ENCODE measurements around the gene CRYBG1. TPM values are rescaled to one million over a fixed set of nuclear protein-coding genes. Genes with fewer than 3 reads are reported as not detected.

Gene CRYBG1
- total RNA-seq, 1 experiment from 2014 or later = 10.1 TPM

GRCh38 chr6:106527979-106528378 lies 167.5 kb downstream of the CRYBG1 start (continued):
- TF ChIP-seq, protein P1, sequence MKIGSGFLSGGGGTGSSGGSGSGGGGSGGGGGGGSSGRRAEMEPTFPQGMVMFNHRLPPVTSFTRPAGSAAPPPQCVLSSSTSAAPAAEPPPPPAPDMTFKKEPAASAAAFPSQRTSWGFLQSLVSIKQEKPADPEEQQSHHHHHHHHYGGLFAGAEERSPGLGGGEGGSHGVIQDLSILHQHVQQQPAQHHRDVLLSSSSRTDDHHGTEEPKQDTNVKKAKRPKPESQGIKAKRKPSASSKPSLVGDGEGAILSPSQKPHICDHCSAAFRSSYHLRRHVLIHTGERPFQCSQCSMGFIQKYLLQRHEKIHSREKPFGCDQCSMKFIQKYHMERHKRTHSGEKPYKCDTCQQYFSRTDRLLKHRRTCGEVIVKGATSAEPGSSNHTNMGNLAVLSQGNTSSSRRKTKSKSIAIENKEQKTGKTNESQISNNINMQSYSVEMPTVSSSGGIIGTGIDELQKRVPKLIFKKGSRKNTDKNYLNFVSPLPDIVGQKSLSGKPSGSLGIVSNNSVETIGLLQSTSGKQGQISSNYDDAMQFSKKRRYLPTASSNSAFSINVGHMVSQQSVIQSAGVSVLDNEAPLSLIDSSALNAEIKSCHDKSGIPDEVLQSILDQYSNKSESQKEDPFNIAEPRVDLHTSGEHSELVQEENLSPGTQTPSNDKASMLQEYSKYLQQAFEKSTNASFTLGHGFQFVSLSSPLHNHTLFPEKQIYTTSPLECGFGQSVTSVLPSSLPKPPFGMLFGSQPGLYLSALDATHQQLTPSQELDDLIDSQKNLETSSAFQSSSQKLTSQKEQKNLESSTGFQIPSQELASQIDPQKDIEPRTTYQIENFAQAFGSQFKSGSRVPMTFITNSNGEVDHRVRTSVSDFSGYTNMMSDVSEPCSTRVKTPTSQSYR (CRISPR knock-in tag; IDR thresholded peaks at IDR 0.05) = no peak
- TF ChIP-seq AFF4 (CRISPR knock-in tag; IDR thresholded peaks at IDR 0.05; ENCODE audit: borderline replicate concordance) = no peak
- no peak for TF ChIP-seq ZNF219 (CRISPR knock-in tag; IDR thresholded peaks at IDR 0.05; ENCODE audit: borderline replicate concordance)
- TF ChIP-seq, protein P2, sequence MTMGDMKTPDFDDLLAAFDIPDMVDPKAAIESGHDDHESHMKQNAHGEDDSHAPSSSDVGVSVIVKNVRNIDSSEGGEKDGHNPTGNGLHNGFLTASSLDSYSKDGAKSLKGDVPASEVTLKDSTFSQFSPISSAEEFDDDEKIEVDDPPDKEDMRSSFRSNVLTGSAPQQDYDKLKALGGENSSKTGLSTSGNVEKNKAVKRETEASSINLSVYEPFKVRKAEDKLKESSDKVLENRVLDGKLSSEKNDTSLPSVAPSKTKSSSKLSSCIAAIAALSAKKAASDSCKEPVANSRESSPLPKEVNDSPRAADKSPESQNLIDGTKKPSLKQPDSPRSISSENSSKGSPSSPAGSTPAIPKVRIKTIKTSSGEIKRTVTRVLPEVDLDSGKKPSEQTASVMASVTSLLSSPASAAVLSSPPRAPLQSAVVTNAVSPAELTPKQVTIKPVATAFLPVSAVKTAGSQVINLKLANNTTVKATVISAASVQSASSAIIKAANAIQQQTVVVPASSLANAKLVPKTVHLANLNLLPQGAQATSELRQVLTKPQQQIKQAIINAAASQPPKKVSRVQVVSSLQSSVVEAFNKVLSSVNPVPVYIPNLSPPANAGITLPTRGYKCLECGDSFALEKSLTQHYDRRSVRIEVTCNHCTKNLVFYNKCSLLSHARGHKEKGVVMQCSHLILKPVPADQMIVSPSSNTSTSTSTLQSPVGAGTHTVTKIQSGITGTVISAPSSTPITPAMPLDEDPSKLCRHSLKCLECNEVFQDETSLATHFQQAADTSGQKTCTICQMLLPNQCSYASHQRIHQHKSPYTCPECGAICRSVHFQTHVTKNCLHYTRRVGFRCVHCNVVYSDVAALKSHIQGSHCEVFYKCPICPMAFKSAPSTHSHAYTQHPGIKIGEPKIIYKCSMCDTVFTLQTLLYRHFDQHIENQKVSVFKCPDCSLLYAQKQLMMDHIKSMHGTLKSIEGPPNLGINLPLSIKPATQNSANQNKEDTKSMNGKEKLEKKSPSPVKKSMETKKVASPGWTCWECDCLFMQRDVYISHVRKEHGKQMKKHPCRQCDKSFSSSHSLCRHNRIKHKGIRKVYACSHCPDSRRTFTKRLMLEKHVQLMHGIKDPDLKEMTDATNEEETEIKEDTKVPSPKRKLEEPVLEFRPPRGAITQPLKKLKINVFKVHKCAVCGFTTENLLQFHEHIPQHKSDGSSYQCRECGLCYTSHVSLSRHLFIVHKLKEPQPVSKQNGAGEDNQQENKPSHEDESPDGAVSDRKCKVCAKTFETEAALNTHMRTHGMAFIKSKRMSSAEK (CRISPR knock-in tag; IDR thresholded peaks at IDR 0.05; ENCODE audit: borderline replicate concordance) = no peak
- no peak for TF ChIP-seq CREM (CRISPR knock-in tag; IDR thresholded peaks at IDR 0.05)
- TF ChIP-seq ELF4 (CRISPR knock-in tag; IDR thresholded peaks at IDR 0.05; ENCODE audit: low read depth) = no peak
- TF ChIP-seq, protein P3, sequence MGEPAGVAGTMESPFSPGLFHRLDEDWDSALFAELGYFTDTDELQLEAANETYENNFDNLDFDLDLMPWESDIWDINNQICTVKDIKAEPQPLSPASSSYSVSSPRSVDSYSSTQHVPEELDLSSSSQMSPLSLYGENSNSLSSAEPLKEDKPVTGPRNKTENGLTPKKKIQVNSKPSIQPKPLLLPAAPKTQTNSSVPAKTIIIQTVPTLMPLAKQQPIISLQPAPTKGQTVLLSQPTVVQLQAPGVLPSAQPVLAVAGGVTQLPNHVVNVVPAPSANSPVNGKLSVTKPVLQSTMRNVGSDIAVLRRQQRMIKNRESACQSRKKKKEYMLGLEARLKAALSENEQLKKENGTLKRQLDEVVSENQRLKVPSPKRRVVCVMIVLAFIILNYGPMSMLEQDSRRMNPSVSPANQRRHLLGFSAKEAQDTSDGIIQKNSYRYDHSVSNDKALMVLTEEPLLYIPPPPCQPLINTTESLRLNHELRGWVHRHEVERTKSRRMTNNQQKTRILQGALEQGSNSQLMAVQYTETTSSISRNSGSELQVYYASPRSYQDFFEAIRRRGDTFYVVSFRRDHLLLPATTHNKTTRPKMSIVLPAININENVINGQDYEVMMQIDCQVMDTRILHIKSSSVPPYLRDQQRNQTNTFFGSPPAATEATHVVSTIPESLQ (CRISPR knock-in tag; IDR thresholded peaks at IDR 0.05) = no peak
- no peak for TF ChIP-seq GTF2I (CRISPR knock-in tag; conservative IDR thresholded peaks at IDR 0.05)
- no peak for TF ChIP-seq FOXP1 (CRISPR knock-in tag; IDR thresholded peaks at IDR 0.05; ENCODE audit: borderline replicate concordance)

- Mint-ChIP-seq H3K4me1 (peaks cover 13% of the 10 kb centered on the region), H3K36me3 (no peaks in the 10 kb centered on the region), H3K27ac (peak overlapping the region; percentile 71; the same call in 1 of the 2 replicates), H3K9me3 (no peaks in the 10 kb centered on the region), H3K27me3 (ENCODE audit: low read depth) (no peaks in the 10 kb centered on the region), H3K4me3 (no peak overlapping the region)
- DNase-seq (ENCODE audit: low spot score) (no peak), ATAC-seq (no peak)
- ChIA-PET CTCF (no interaction called here), POLR2A (no interaction called here)
- TF ChIP-seq EMX1 (CRISPR knock-in tag; IDR thresholded peaks at IDR 0.05) (no peak), ZNF138 (CRISPR knock-in tag; conservative IDR thresholded peaks at IDR 0.05) (no peak), ZNF671 (CRISPR knock-in tag; IDR thresholded peaks at IDR 0.05) (no peak), ESRRA (CRISPR knock-in tag; IDR thresholded peaks at IDR 0.05; ENCODE audit: borderline replicate concordance) (no peak), PRRX2 (CRISPR knock-in tag; IDR thresholded peaks at IDR 0.05) (no peak), ZNF396 (CRISPR knock-in tag; IDR thresholded peaks at IDR 0.05; ENCODE audit: borderline replicate concordance) (no peak), SMAD3 (CRISPR knock-in tag; IDR thresholded peaks at IDR 0.05; ENCODE audit: borderline replicate concordance) (no peak), GABPB1 (CRISPR knock-in tag; IDR thresholded peaks at IDR 0.05) (no peak), NFYB (CRISPR knock-in tag; conservative IDR thresholded peaks at IDR 0.05; ENCODE audit: low read depth) (no peak)
Measured at GRCh38 chr6:106528521-106528920, 168.0 kb downstream of the CRYBG1 start.

Measured in WTC11 (cell line).